Renal cortex interstitium (tissue), 11 donors: ENCODE measurements around the gene WNK2. TPM values are rescaled to one million over a fixed set of nuclear protein-coding genes. Genes with fewer than 3 reads are reported as not detected.
"Not testable (repeated sequence)": the region's sequence is repeated elsewhere in the genome, so short reads cannot be mapped to it uniquely, and the experiment has no call there.

Source experiments
- DNase-seq, 11 donors: peaks; one replicate each; pipeline ENCODE4 v3.0.0-alpha.2; 2013; ENCODE audit warnings: low read depth in 9 of 11, low spot score in 4 of 11; ENCODE audit errors: extremely low read depth in 1 of 11
- polyA plus RNA-seq, 3 donors: library from polyadenylated mRNA; unstranded; fragments of 120-200 nt; gene quantifications; one replicate each; pipeline ENCODE4 v1.2.1, GENCODE V29; 2013; ENCODE audit not compliant: insufficient read length in 3 of 3

Gene WNK2
- polyA plus RNA-seq, 3 donors, result 24.8 to 34.0 (median 29.0) TPM

DNA sequence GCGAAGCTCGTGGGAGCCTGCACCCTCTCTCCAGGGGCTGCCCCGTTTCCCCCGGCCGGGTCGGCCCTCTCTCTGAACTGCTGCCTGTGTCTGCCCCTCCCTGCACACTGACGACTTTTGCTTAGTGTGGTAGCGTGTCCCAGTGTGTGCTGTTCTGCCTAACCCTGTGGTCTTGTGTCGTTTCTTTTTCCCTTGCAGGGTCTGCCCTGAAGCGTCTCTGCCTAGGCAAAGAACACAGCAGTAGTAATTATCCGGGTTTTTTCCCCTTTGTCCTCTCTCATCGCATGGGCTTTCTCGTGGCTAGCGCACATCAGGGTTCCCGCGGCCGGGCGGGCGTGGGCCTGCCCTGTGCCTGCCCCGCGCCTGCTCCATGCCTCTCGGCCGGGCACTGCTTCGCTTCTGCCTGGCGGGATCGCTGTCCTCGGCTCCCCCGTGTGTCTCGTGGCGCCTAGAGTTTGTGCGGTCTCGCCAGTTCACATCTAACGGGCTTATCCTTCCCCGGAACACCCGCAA is 122.7 kb downstream of the WNK2 start:
- no peak for DNase-seq

DNA sequence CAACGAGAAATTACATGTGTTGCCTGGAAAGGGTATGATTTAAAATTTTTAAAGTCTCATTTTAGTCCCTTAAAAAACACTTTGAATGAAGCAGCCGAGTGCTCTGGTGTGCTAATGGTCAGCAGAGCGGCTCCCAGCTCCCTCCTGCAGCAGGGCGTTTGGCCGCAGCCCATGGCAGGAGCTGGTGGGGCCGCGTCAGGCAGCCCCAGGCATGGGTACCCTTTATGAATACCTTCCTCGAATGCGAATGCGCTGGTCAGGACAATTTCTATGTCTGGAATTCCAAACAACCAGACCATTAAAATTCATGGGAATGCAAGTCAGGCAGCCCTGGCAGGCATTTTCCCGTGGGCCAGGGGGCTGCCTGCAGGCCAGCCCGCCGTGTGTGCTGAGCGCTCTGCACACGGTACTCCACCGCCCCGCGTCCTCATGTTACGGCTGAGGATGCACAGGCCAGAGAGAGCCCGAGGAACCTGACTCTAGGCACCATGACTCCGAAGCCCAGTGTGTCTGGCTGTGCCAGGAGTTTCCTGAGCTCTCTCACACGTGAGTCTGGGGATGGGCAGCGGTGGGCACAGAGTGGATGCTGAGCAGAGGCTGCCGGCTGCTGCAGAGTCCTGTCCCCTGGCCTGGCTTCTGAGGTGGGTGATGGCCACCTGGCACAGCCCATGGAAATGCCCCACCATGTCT is 123.7 kb downstream of the WNK2 start:
- DNase-seq, result no peak

DNA sequence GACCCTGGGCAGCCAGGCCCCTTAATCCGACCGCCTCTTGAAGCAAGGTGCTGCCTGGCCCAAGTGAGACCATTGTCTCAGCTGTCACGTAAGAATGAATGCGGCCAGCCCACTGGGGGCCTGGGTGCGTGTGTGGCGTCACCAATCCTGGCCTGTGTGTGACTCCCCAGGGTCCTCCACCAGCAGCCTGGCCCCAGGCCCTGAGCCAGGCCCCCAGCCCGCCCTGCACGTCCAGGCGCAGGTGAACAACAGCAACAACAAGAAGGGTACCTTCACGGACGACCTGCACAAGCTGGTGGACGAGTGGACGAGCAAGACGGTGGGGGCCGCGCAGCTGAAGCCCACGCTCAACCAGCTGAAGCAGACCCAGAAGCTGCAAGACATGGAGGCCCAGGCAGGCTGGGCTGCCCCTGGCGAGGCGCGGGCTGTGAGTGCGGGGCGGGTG is 124.2 kb downstream of the WNK2 start:
- DNase-seq, result no peak

DNA sequence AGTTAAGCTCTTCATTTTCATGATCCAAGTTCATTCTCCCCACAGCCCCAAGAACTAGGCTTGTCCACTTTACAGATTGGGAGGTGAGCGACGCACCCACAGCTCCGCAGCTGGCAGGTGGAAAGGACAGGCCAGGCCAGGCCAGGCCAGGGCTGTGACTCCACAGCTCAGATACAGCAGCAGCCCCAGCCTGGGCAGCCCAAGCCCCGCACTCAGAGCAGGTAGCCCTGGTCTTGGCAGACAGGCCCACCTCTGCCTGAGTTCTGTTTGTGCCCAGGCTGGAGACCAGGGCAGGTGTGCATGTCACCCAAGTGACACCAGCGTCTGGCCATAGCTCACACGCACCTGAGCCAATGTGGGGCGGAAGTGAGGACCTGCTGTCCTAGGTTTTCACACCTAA is 124.7 kb downstream of the WNK2 start:
- no peak for DNase-seq

DNA sequence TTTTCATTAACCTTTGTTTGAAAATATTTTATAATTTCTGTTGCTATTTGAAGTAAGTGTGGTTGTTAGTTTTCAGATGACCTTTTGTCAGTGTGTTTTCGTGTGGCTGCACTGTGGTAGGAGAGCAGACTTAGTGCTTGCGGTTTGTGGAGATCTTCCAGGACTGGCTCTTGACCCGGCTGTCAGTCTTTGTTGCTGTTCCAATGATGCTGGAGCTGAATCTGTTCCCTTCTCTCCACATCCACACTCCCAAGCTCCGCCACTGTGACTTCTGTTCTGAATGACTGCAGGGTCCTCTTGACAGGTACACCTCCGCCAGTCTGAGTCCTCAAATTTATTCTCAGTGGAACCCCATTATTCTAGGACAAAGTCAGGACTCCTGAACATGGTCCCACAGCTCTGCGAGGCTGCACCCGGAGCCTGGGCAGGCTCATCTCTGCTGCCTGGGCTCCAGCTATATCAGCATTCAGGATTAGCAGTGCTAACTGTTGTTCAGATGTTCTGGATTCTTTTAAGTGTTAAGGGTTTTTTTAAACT is 126.0 kb downstream of the WNK2 start:
- no peak for DNase-seq

DNA sequence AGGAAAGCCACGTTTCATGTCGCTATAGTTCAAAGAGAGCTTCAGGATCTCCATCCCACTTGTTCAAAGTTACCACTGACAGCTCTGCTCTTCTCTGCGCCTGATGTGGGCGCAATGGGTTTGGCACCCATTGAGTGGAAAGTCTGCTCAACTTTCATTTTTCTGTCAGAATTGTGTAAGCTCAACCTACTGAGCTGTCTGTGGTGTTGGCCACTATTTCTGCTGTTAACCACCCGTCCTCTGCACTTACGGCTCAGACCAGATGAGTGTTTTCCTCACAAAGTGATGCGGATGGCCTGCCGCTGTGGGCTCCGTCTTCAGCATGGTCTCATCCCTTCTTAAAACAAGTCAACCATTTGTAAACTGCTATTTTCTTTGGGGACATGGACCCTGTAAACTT is 131.2 kb downstream of the WNK2 start:
- DNase-seq, result no peak

DNA sequence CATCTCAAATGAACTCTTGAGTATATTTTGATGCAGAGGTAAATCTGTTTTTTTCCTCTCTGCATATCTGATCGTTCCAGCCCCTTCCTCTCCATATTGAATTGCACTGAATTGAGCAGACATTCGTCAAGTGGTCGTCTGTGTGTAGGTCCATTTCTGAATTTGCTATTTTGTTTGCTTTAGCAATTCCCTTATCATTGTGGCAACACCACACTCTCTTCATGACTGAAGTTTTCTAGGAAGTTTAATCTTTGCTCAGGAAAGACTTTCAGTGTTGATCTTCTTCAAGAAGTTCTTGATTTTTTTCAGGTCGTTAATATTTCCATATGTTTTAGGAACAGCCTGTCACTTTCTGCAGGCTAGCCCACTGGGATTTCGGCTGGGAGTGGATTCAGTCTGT is 132.0 kb downstream of the WNK2 start:
- DNase-seq, result no peak

DNA sequence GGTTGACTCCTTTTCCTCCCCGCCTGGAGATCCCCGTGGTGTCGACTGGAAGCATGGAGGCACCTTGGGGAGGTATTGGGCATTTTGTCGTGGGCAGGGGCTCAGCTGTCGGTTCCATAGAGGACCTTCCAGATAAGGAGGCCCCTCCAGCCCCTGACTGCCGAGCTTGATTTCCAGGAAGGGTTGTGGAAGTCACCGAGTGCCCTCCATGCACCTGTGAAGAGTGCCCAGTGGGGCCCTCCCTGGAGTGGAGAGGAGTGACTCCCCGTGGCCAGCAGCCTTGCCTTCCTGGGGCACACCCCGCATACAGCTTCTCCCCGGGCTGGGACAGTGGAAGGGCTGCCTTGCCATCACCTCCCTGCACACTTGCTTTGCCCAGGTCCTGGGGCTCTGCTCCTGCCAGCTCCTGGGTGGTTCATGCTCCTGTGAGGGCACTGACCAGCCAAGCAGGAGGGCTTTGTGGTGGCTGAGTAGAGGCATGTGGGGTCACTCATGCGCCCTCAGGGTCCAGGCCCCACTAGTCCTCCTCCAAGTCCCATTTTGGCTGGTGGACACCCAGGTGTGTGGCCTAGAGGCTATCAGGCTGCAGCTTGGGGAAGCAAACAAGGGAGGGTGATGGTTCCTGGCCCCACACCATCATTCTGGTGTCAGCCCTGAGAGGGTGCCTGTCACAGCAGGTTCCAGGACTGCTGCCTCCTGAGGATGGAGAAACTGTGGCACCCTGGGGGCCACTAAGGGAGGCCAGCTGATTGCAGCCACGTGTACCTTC is 133.0 kb downstream of the WNK2 start:
- DNase-seq, result no peak

DNA sequence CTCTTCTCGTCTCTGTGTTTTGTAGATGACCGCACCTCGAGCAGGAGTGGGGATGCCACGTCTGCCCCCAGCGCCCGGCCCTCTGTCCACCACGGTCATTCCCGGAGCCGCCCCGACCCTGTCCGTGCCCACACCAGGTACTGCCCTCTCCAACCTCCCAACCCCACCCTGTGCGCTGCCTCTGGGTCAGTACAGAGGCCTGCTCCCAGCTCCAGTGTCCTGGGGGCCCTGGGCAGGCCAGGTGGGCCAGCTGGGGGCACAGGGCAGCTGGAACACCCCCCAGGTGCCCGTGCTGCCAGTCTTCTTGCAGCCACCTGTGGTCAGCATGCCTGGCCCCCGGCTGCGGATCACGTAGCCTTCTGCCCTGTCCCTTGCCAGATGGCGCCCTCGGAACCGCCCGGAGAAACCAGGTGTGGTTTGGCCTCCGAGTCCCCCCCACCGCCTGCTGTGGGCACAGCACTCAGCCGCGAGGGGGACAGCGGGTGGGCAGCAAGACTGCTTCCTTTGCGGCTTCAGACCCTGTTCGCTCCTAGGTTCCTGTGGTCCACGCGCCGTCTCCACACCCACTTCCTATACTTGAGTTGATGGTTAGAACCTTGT is 133.7 kb downstream of the WNK2 start:
- no peak for DNase-seq

DNA sequence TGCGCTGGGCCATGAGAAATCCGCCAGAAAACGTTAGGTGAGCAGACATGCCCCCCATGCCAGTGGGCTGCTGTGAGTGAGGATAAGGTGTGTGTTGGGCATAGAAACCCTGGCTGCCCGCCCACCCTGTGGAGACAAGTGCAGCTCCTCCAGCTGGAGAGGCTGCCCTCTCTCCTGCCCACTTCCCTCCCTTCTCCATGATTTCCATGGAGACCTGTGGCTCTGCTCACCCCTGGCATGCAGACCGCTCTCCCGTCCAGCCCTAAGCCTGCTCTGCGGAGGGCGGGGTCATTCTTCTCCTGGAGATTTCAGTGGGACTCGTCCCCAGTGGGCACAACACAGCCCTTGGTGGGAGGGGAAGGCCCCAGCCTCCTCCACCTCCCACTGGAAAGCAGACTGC is 134.5 kb downstream of the WNK2 start:
- no peak for DNase-seq

DNA sequence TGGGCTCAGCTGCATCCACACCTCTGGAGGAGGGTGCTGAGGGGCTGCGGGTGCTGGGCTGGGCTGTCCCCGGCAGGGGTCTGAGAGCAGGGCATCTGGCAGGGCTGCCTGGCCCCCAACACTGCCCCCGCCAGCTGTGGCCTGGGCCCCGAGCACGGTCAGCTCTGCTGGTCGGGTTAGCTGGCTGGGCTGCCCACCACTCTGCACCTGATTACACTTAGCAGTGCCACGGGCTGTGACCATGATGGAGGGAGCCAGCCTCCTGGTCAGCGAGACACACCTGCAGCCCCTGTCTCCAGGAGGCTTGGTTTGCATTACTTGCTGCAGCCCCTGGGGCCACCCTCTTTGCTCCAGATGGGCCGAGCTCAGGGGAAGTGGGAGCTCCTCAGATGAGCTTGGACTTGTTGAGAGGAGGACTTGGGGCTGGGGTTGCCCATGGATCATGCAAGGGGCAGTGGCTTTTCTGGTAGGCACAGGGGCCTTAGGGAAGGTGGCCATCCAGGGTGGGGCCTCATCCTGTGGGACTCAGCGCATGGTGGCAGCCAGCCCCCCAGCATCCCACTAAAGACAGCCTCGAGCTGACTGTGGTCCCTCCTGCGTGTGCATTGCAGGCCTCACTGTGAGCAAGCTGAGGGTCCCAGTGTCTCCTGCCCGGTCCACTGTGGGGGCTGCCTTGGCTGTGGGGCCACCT is 135.5 kb downstream of the WNK2 start:
- DNase-seq, result no peak

DNA sequence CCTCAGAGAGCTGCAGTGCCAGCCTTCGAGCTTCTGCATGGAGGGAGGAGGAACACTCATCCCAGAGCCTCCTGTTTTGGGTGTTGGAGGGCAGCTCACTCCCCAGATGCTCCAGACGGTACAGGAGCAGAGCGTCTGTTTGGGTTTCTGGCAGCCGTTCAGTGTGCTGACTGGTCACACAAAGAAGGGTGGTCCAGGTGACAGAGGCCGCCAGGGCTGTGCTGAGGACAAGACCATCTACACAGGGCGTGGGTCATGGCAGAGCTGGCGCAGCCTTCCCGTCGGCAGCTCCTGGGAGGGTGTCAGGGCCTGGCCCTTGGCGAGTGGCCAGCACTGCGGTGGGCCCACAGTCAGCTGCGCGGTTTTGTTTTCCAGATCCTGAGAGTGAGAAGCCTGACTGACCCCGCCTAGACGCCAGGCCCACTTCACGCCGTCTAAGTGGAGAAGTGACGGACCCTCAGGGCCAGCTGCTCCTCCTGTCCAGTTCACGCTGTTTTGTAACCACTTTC is 136.1 kb downstream of the WNK2 start:
- DNase-seq, result no peak

DNA sequence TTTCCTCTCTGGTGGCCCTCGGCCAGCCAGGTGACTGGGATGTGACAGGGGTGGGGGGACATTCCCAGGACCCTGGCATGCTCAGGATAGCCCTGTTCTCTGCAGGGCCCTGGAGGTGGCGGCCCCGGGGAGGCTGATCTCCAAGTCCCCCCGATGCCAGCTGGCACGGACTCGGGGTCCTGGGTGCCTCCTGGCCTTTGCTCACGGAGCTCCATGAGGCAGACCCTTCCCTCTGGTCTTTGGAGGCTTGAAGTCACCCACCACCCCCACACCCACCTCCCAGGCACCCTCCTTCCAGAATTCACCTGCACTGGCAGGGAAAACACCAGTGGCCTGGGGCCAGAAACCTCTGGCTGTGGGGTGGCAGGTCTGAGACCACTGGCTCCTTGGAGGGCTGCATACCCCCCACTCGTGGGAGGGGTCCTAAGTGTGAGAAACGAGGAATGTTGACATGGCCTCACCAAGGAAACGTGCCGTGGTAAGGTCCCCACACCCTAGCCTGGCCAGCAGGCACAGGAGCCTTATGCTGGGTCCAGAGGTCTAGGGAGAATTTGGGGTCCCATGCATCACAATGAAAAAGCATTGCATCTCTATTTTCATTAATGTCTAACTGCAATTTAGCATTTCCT is 136.8 kb downstream of the WNK2 start:
- DNase-seq, result no peak

DNA sequence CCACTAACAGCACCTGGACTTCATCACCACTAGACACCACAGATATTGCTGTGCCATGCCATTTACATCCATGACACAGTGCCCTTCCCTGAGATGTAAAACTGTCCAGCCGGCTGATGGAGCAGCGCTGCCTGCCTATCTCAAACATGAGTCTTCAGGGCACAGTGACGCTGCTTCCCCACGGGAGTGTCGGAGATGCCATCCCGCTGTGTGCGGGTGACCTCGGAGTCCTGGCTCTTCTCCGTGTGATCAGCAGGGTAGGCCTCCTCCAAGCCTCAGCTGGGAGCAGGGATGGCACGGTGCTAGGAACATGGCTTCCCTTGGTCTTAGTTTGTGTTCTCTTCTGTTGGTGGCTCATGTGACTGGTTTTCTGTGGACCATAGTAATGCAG is 137.3 kb downstream of the WNK2 start:
- no peak for DNase-seq

DNA sequence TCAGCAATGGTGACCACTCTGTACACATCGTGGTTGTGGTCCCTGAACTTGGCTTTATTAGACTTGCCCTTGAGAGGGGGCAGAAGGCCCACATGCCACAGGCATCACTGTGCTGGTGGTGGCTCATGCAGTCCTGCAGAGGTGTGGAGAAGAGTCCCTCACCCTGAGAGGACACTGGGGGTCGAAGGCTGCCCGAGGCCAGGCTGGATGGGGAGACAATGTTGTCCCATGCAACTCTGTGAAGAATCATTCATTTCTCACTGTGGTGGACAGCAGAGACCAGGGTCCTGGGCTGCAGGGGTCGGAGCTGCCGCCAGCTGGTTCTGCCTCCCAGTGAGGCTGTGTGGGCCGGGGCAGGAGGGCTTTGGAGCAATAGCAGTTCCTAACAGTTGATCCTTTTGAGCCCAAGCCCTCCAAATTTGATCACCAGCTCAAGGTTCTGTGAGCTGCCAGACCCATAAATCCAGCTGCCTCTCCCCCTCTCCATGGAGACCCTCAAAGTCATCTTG is 139.6 kb downstream of the WNK2 start:
- DNase-seq, result not testable (repeated sequence)

DNA sequence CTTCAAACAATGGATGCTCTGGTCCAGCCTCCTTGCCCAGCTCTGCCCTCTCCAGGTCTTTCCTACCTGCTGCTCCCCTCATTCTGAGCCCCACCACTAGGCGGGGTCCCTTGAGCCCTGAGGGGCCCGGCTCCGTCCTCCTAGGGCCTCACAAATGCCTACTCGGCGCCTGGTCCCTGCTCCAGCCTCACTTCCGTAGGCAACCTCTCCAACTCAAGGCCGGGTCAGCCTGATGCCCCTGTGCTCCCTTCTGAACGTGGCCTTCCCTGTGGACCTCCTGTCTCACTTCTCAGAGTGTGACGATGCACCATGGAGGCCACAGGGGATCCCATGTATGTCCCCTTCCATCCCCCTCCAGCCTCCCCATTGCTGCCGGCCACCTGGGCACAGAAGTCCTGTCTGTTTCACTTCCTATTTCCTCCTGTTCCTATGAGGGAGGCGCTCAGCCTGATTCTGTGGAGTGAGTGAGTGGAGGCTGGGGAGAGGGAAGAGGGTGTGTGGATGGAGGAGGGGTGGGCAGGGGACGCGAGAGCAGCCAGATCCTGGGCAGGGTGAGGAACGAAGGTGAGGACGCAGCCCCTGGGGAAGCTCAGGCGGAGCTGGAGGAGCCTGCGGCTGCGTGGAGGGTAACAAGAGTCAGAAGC is 140.4 kb downstream of the WNK2 start:
- no peak for DNase-seq

DNA sequence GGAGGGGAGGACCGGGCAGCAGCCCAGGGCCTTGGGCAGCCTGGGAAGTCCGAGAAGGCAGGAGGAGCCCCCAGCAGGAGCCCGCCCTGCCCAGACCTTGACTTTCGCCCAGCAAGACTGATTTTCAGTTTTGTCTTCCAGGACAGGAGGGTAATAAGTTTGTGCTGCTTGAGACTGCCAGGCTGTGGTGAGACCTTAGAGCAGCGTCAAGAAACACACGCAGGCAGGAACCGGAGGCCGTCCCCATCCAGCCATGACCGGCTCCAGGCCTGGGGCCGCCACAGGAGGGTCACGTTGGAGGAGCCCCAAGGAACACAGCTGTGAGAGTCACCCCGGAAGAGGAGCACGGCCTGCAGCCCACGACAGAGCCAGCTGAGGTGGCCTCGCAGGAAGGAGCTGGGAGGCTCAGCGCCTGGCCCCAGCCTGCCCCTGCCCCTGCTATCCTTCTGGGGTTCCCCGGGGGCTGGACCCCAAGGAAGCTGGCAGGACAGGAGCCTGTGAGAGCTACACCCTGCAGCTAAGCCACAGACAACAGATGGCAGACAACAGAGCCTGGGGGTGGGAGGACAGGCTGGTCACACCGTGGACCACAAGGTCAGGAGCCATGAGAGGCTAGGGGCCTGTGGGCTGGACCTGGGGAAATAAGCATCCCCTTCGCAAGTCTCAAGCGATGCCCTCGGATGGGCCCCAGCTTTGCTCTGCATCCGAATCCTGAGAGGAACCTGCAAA is 141.5 kb downstream of the WNK2 start:
- no peak for DNase-seq
